Measurements from ENCODE around the gene EARS2.
"Not testable (repeated sequence)": the region's sequence is repeated elsewhere in the genome, so short reads cannot be mapped to it uniquely, and the experiment has no call there.

EARS2 gene

GRCh38 chr16:23556881-23557778 is at the start of gene EARS2, which contains the start of gene UBFD1:
EARS2 (minus strand) TSS chr16:23557350; CDS start chr16:23557343, 7 bp downstream.
UBFD1 (plus strand) TSS chr16:23557727; CDS start chr16:23557743, 16 bp downstream.
- DNase-seq (ENCODE audit: low spot score) = peak; percentile 98

DNA sequence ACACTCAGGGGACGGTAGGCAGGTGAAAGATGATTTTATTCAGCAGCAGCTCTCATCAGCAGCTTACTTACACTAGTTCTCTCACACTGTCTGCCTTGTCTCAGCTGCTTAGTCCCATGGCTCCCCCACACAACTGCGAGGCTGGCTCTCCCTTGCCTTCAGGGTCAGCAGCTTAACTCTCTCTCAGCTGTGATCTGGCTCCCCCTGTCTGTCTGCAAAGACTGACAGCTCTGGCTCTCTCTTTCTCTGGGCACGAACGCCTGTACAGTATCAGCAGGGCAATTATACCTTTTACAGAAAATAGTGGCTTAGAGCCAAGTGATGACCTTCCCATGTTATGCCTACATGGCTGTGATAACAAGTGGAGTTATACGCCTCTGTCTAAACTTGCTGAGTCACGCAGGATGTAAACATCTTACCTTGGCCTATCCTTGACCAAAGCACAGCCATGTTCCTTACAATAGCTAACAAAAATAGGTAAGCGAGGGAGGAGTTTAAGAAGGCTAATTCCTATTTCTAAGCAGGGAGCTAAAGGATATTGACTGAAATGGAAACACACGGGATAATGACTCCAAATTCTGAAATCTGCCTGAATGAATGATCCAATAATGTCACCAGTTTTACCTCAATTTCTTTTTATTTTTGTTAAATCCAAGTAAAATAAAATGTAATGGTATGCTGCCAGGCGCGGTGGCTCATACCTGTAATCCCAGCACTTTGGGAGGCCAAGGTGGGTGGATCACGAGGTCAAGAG is 40.0 kb upstream of the EARS2 start:
- peak; percentile 20 for DNase-seq (ENCODE audit: low spot score)

DNA sequence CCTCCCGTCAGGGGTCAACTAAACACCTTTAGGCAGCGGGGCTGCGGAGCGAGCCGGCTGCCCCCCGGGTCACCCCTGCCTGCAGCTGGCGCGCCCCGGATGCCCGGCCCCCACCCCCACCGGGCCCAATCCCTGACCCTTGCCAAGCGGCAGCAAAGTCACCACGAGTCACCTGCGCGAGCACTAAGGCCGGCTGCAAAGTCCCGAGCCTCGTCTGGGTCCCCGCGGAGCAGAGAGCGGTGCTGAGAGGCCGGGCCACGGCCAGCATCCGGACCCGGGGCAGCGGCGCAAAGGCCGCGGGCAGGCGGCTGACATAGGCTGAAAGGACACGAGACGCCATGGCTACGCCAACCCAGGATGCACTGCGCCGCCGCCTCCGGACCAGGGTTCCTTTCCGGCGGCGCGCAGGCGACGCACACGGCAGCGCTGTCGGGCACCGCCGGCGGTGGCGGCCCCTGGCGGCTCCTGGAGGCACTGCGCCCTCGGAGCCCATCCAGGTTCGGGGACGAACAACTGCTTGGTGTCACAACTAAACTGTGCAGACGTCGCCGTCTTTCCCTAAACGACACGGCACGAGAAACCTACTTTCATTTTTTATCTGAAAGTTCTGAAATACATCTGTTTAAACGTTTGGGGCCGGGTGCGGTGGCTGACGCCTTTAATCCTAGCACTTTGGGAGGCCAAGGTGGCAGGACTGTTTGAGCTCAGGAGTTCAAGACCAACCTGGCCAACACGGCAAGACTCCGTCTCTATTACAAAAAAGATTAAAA is 39.0 kb upstream of the EARS2 start, which contains the start of gene NDUFAB1:
TSS of gene NDUFAB1 (minus strand) at position 366 of the 770 bp plus-strand sequence. CDS start at position 340, 26 bp downstream.
- DNase-seq (ENCODE audit: low spot score) = peak; percentile 91

- DNase-seq (ENCODE audit: low spot score) = no peak
Observed at GRCh38 chr16:23595246-23595950, 38.2 kb upstream of the EARS2 start.

- DNase-seq (ENCODE audit: low spot score) = no peak
Observed at GRCh38 chr16:23594186-23594585, 37.0 kb upstream of the EARS2 start.

DNA sequence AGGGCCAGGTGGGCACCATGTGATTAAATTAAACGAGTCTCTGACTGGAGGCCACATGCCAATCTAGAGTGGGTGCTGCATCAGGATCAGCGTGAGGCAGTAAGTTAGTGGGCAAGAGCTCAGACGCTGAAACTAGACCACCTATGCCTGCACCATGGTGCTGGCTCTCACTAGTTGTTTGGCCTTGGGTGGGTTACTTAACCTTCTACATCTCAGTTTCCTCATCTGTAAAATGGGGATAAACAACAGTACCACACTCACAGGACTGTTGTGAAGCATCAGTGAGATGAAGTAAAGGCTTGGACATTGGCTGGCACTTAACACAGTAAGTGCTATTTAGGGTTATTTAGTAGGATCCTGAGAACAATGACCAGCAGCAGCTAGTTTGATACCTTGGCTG is 33.0 kb upstream of the EARS2 start:
- DNase-seq (ENCODE audit: low spot score) = no peak

DNA sequence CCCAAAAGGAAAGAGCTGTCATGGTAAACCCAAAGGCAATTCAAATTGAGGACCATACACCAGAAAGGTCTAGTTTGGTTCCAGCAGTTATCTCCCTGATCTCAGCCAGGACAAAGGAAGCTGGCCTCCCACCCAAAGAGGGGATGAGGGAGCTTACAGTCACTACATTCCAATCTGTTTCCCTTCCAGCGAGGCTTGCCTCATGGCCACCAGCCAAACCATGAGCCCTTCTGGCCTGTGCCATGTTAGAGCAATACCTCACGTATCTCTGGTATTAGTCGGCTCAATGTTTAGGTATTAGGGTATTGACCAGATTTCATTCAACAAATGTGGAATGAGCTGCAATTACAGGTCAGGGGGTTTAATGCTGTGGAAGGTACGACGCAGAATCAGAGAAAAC is 30.6 kb upstream of the EARS2 start:
- no peak for DNase-seq (ENCODE audit: low spot score)

DNA sequence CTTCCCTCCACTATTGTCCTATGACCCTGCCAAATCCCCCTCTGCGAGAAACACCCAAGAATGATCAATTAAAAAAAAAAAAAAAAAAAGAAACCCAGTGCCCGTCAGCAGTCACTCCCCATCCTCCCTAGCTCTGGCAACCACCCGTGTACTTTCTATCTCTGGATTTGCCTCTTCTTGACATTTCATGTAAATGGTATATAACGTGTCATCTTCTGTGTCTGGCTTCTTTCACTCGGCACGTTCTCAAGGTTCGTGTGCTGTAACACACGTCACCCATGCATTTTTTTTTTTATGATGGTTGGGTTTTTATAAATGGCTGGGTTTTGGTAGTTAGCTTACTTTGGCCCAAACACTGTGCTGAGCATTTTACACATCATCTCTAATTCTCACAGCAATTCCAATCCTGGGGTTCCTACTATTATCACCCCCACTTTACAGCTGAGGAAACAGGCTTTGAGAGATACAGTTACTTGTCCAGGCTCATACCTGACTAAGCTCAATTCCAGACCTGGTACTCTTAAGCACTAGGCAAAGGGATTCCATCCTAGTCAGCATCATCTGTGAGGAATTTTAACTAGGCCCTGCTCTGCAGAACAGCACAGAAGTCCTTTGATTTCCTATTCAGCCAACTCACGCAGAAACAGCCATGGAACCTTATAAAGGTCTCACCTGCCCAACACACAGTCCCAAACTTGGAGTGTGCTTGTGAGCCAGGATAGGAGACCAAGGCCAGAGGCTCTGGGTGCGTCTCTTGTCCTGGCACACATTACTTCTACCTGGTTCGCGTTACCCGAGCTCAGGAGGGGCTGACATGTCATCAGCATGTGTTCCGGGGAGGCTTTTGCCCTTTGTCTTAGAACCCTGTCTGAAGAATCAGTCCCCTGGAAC is 27.3 kb upstream of the EARS2 start:
- DNase-seq (ENCODE audit: low spot score) = no peak

DNA sequence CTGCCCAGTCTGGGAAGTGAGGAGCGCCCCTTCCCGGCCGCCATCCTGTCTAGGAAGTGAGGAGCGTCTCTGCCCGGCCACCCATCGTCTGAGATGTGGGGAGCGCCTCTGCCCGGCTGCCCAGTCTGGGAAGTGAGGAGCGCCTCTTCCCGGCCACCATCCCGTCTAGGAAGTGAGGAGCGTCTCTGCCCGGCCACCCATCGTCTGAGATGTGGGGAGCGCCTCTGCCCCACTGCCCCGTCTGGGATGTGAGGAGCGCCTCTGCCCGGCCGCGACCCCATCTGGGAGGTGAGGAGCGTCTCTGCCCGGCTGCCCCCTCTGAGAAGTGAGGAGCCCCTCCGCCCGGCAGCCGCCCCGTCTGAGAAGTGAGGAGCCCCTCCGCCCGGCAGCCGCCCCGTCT is 26.1 kb upstream of the EARS2 start:
- DNase-seq (ENCODE audit: low spot score) = not testable (repeated sequence)

DNA sequence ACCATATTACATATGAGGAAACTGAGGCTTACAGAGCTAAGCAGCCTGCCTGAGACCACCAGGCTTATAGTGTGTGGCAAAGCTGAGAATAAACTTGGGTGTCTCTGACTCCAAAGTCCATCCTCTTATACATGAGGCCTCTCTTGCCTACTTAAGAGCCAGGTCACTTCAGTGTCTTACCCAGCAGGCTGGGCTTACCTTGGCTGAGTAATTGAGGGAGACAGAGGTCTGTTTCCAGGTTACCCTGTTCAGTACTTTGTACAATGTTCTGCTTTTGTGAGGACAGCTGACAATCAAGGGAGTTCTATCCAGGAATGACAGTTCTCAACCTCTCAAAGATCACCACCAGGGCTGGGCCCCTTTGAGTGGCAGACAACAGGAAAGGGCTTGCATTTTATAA is 24.6 kb upstream of the EARS2 start:
- no peak for DNase-seq (ENCODE audit: low spot score)

GRCh38 chr16:23580391-23580790 is 23.2 kb upstream of the EARS2 start:
- DNase-seq (ENCODE audit: low spot score) = no peak

GRCh38 chr16:23579371-23579770 is 22.2 kb upstream of the EARS2 start:
- DNase-seq (ENCODE audit: low spot score) = no peak

DNA sequence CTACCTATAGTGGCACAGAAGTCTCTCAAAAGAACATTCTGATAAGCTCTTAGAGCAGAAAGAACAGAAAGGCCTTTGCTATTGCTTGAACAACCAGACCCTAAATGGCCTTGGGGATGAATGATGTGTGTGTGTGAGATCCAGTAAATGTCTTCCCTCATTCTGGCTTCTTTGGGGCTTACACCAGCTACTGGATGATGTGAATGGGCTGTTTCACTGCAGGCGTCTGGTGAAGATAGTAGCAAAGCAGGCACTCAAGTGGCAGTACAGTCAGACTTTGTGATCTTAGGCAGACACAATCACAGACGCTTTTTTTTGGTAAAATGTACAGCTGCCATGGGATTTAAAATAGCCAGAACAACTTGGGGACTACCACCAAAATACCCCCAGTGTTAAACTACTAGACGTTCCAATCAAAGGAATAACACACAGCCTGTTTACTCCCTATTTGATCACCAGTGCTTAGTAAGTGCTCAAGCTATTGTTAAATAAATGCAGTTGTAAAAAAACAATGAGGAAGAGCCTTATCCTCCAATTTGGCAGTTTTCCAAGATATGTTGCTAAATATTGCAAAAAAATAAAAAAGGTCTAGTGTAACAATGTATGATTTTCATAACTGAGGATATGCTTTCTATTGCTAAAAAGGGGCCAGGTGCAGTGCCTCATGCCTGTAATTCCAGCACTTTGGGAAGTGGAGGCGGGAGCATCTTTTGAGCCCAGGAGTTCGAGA is 21.1 kb upstream of the EARS2 start:
- peak; percentile 28 for DNase-seq (ENCODE audit: low spot score)

DNA sequence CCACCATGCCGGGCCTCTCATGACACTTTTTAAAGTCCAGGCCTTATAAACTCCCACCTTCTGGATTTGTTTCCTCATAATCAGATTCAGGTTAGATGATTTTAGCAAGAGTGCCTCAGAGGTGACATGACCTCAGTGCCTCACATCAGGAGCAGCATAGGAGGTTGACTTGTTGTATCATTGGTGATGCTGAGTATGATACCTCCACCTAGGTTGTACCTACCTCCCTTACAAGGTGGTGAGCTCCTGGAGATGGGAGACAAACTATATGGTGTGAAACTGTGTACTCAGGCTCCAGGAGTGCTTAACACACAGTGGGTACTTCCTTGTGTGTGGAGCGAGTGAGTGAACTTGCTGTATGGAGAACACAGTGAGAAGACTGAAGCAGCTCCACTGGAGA is 20.3 kb upstream of the EARS2 start:
- DNase-seq (ENCODE audit: low spot score) = no peak

- DNase-seq (ENCODE audit: low spot score) = no peak
Observed at GRCh38 chr16:23575834-23576233, 18.7 kb upstream of the EARS2 start.

GRCh38 chr16:23573817-23574216 is 16.7 kb upstream of the EARS2 start:
- DNase-seq (ENCODE audit: low spot score) = no peak

DNA sequence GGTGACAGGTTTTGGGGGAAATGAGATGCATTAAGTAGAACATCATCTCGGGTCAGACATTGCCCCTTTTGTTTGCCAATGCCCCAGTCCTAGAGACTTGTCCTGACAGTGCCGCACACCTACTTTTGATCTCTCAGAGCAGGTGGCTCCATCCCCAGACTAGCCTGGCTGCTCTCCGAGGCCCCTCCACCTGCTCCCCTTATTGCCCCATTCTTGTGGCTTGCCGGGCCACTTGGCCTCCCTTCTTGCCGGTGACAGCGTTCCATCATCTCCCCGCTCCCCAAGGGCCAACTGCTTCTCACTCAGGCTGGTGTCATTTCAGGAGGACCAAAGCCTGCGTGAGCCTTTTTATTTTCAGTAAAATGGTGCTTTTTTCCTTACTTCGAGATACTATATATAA is 15.2 kb upstream of the EARS2 start:
- DNase-seq (ENCODE audit: low spot score) = no peak

DNA sequence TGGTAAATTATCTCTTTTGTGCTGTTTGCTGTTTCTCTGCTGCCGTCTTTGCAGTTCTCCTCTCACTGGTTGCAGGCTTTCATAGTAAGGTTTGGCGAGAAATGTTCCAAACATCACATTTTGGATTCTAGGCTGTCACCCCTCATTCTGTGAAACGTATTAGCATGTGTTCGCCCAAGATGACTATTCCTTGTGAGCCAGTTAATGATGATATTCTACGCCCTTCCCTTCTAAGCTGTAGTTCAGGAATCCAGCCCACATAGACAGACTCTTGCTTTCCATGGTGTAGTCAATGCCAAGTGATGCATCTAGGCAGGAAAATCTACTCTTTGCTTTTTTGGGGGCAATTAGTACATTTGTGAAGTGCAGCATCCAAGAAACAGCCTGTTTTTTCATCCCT is 14.7 kb upstream of the EARS2 start:
- DNase-seq (ENCODE audit: low spot score) = peak; percentile 55

DNA sequence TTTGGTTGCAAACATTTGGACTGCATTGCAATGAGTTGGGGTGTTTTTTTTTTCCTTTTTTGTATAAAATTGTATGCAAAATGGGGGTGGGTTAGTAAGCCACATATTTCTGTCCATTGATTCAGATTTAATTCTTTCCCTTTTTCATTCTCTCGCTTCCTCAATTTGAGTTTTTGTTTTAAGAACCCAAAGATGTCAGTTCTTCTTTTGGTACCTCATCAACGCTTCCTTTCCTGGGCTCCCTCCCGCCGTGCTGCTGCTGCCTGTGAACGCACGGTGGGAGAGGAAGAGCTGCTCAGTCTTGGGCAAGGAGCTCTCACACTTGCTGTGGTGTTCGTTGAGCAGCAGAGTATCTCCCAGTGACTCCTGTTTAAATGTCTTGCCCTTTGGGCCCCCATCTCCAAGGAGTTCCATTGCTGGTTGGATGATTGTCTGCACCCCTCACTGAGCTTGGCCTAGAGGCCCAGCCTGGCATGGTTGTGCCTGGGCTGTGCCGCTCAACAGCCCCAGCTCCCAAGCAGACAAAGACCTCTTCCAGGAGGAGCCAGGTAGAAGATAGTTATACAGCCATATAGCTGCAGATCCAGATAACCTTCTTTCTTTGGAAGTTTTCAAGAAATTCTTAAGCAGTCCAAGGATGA is 14.0 kb upstream of the EARS2 start:
- peak; percentile 65 for DNase-seq (ENCODE audit: low spot score)
